Astrocyte of the hippocampus (primary cell): ENCODE results near the gene GRIP1.
A peak's percentile ranks its signal among the peaks of the same experiment; 100 is the strongest.

Experiments used
- DNase-seq: peaks from one replicate; pipeline ENCODE4 v3.0.0; 2011; ENCODE audit warnings: low read depth, low spot score

GRIP1 gene

GRCh38 chr12:66456612-66457011 lies 222.3 kb downstream of the GRIP1 start:
- no peak for DNase-seq

GRCh38 chr12:66453844-66454243 lies 225.0 kb downstream of the GRIP1 start:
- DNase-seq, result no peak

GRCh38 chr12:66453120-66453519 lies 225.8 kb downstream of the GRIP1 start:
- DNase-seq, result no peak

GRCh38 chr12:66449531-66449930 lies 229.3 kb downstream of the GRIP1 start:
- no peak for DNase-seq

- DNase-seq, result no peak
These were observed 231.2 kb downstream of the GRIP1 start for GRCh38 chr12:66447643-66448042.

GRCh38 chr12:66446276-66446675 lies 232.6 kb downstream of the GRIP1 start:
- no peak for DNase-seq

- DNase-seq, result peak; percentile 46
These were observed 236.8 kb downstream of the GRIP1 start for GRCh38 chr12:66441905-66442559.

GRCh38 chr12:66438601-66439000 lies 240.3 kb downstream of the GRIP1 start:
- DNase-seq, result peak; percentile 68

- DNase-seq, result no peak
These were observed 248.8 kb downstream of the GRIP1 start for GRCh38 chr12:66430106-66430505.

GRCh38 chr12:66428870-66429269 lies 250.0 kb downstream of the GRIP1 start:
- DNase-seq, result no peak

GRCh38 chr12:66428261-66428660 lies 250.6 kb downstream of the GRIP1 start:
- DNase-seq, result no peak

GRCh38 chr12:66426696-66427095 lies 252.2 kb downstream of the GRIP1 start:
- DNase-seq, result no peak

- DNase-seq, result peak; percentile 46
These were observed 255.6 kb downstream of the GRIP1 start for GRCh38 chr12:66423266-66423665.

GRCh38 chr12:66418908-66419307 lies 260.0 kb downstream of the GRIP1 start:
- no peak for DNase-seq

GRCh38 chr12:66417217-66417616 lies 261.7 kb downstream of the GRIP1 start:
- DNase-seq, result no peak

- DNase-seq, result peak; percentile 67
These were observed 269.5 kb downstream of the GRIP1 start for GRCh38 chr12:66409195-66409871.

- peak; percentile 26 for DNase-seq
These were observed 273.5 kb downstream of the GRIP1 start for GRCh38 chr12:66405395-66405794.

- peak; percentile 54 for DNase-seq
These were observed 275.1 kb downstream of the GRIP1 start for GRCh38 chr12:66403746-66404145.

- no peak for DNase-seq
These were observed 279.0 kb downstream of the GRIP1 start for GRCh38 chr12:66399911-66400306.

- DNase-seq, result peak; percentile 34
These were observed 279.7 kb downstream of the GRIP1 start for GRCh38 chr12:66398931-66399910.

GRCh38 chr12:66397574-66398290 lies 281.1 kb downstream of the GRIP1 start:
- DNase-seq, result no peak

- no peak for DNase-seq
These were observed 285.0 kb downstream of the GRIP1 start for GRCh38 chr12:66393890-66394289.
